ENCODE data around the gene YWHAG. TPM values are rescaled to one million over a fixed set of nuclear protein-coding genes. Genes with fewer than 3 reads are reported as not detected.

YWHAG gene
- total RNA-seq, 1 experiment from 2014 or later, result 192 TPM

DNA sequence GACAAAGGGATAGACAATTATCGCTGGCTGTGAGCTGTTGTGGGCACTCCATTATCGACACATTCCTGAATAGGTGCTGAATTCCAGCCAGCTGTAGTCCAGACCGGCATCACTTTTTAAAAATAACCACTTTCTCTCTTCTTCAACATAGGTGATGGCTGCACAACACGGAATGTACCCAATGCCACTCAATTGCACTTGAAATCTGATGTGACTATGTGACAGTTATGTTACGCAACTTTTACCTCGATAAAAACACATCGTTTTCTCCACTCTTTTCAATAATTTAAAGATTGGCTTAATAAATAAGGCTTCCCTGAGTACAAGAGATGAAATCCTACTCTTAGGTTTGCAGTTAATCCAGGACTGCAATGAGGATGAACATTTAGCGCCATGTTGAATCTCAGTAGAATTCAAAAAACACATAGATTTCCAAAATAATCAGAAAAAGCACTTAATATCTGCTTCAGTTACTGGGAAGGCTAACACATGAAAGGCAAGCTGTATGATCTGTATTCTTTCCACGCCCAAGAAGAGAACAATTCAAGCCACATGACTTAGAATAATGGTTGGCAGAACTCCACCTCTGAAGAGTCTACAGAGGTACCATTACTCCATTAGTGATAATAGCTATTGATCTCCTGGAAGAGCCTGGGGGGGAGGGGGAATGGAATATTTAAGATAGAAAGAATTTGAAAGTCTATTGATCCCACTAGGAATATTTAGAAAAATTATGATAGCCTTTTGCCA is 3.6 kb downstream of the YWHAG start:
- no peak for ATAC-seq
- DNase-seq (ENCODE audit: low spot score), result no peak
- peak overlapping the region; percentile 96 for H3K4me3 Mint-ChIP-seq
- peak overlapping the region; percentile 19; the same call in 1 of the 2 replicates for H3K27ac Mint-ChIP-seq
- POLR2A ChIA-PET, result interaction anchor here (1.5 kb wide), 1 partner anchor 36 kb away, joined by 8 read pairs; no protein-coding TSS in a partner anchor
- peaks cover 13% of the 10 kb centered on the region for H3K9me3 Mint-ChIP-seq
- TF ChIP-seq CTCF (IDR thresholded peaks at IDR 0.05) (no peak), ZNF532 (CRISPR knock-in tag; IDR thresholded peaks at IDR 0.05; ENCODE audit: borderline replicate concordance) (no peak), SMAD3 (CRISPR knock-in tag; IDR thresholded peaks at IDR 0.05; ENCODE audit: borderline replicate concordance) (no peak), SP1 (CRISPR knock-in tag; conservative IDR thresholded peaks at IDR 0.05) (no peak), CREM (CRISPR knock-in tag; IDR thresholded peaks at IDR 0.05) (no peak), NR1H2 (CRISPR knock-in tag; IDR thresholded peaks at IDR 0.05) (no peak)
- TF ChIP-seq, protein P1, sequence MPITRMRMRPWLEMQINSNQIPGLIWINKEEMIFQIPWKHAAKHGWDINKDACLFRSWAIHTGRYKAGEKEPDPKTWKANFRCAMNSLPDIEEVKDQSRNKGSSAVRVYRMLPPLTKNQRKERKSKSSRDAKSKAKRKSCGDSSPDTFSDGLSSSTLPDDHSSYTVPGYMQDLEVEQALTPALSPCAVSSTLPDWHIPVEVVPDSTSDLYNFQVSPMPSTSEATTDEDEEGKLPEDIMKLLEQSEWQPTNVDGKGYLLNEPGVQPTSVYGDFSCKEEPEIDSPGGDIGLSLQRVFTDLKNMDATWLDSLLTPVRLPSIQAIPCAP (CRISPR knock-in tag; IDR thresholded peaks at IDR 0.05), result no peak
- H3K27me3 Mint-ChIP-seq (ENCODE audit: low read depth), result no peaks in the 10 kb centered on the region
- peaks cover 71% of the 10 kb centered on the region for H3K36me3 Mint-ChIP-seq
- CTCF ChIA-PET, result interaction anchor here (0.6 to 1.4 kb wide), 2 partner anchors 37 to 169 kb away, joined by 3 read pairs; no protein-coding TSS in a partner anchor
- peaks cover 61% of the 10 kb centered on the region for H3K4me1 Mint-ChIP-seq

- Mint-ChIP-seq H3K27me3 (ENCODE audit: low read depth) (no peaks in the 10 kb centered on the region), H3K27ac (peak overlapping the region; percentile 19; the same call in 1 of the 2 replicates), H3K36me3 (peaks cover 77% of the 10 kb centered on the region), H3K4me3 (peak overlapping the region; percentile 96; the same call in 1 of the 2 replicates), H3K9me3 (peaks cover 13% of the 10 kb centered on the region), H3K4me1 (peaks cover 54% of the 10 kb centered on the region)
- TF ChIP-seq ERG (CRISPR knock-in tag; IDR thresholded peaks at IDR 0.05) (no peak), TEAD4 (CRISPR knock-in tag; IDR thresholded peaks at IDR 0.05) (no peak), OVOL2 (CRISPR knock-in tag; IDR thresholded peaks at IDR 0.05; ENCODE audit: borderline replicate concordance) (no peak), ZNF317 (CRISPR knock-in tag; IDR thresholded peaks at IDR 0.05; ENCODE audit: borderline replicate concordance, low read depth) (no peak), MYBL2 (CRISPR knock-in tag; IDR thresholded peaks at IDR 0.05) (no peak), SP1 (CRISPR knock-in tag; conservative IDR thresholded peaks at IDR 0.05) (no peak)
- TF ChIP-seq, protein P2, sequence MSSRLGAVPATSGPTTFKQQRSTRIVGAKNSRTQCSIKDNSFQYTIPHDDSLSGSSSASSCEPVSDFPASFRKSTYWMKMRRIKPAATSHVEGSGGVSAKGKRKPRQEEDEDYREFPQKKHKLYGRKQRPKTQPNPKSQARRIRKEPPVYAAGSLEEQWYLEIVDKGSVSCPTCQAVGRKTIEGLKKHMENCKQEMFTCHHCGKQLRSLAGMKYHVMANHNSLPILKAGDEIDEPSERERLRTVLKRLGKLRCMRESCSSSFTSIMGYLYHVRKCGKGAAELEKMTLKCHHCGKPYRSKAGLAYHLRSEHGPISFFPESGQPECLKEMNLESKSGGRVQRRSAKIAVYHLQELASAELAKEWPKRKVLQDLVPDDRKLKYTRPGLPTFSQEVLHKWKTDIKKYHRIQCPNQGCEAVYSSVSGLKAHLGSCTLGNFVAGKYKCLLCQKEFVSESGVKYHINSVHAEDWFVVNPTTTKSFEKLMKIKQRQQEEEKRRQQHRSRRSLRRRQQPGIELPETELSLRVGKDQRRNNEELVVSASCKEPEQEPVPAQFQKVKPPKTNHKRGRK (CRISPR knock-in tag; IDR thresholded peaks at IDR 0.05; ENCODE audit: borderline replicate concordance), result no peak
- ATAC-seq (no peak), DNase-seq (ENCODE audit: low spot score) (no peak)
- ChIA-PET CTCF (interaction anchor here (1.4 kb wide), 1 partner anchor 37 kb away, joined by 3 read pairs; no protein-coding TSS in a partner anchor), POLR2A (interaction anchor here (0.8 to 1.5 kb wide), 2 partner anchors 36 to 378 kb away, joined by 7 to 8 read pairs; no protein-coding TSS in a partner anchor)
These were observed 4.3 kb downstream of the YWHAG start for GRCh38 chr7:76354516-76354915.
